Progenitor cell of endocrine pancreas (in vitro differentiated cells): Measurements from ENCODE around the gene ALMS1. TPM values are rescaled to one million over a fixed set of nuclear protein-coding genes. Genes with fewer than 3 reads are reported as not detected.
A peak's percentile ranks its signal among the peaks of the same experiment; 100 is the strongest.
"Not testable (repeated sequence)": the region's sequence is repeated elsewhere in the genome, so short reads cannot be mapped to it uniquely, and the experiment has no call there.

Experiments used
- DNase-seq: peaks from one replicate; pipeline ENCODE4 v3.0.0; 2021; ENCODE audit warnings: low spot score; ENCODE audit not compliant: unreplicated experiment
- H3K27ac Mint-ChIP-seq: 2 replicates; pipeline ENCODE4 v1.8.0; 2021; ENCODE audit warnings: mild to moderate bottlenecking, moderate library complexity, mixed read lengths
- H3K27me3 Mint-ChIP-seq: 2 replicates; pipeline ENCODE4 v1.8.0; 2021; ENCODE audit warnings: mixed read lengths
- H3K36me3 Mint-ChIP-seq: 2 replicates; pipeline ENCODE4 v1.8.0; 2022; ENCODE audit warnings: mixed read lengths; ENCODE audit not compliant: insufficient read depth
- H3K4me1 Mint-ChIP-seq: 2 replicates; pipeline ENCODE4 v1.8.0; 2021; ENCODE audit warnings: low read depth, mixed read lengths
- H3K4me3 Mint-ChIP-seq: 2 replicates; pipeline ENCODE4 v1.8.0; 2021; ENCODE audit warnings: low read depth, mild to moderate bottlenecking, moderate library complexity, mixed read lengths
- H3K9me3 Mint-ChIP-seq: 2 replicates; pipeline ENCODE4 v1.8.0; 2021; ENCODE audit warnings: low read depth, mixed read lengths
- total RNA-seq: library from RNA; stranded (reverse); gene quantifications from 2 replicates; pipeline ENCODE4 v1.2.1, GENCODE V29; 2021
- TF ChIP-seq, protein P1 (sequence below): fragments of 200-600 bp; sonication (generic); IDR thresholded peaks from one replicate; pipeline ENCODE4 v1.5.0; 2021; ENCODE audit warnings: antibody characterized with exemption, mild to moderate bottlenecking; ENCODE audit not compliant: unreplicated experiment

The ALMS1 gene
- total RNA-seq, 1 donor from 2014 or later, result 40.8 TPM

DNA sequence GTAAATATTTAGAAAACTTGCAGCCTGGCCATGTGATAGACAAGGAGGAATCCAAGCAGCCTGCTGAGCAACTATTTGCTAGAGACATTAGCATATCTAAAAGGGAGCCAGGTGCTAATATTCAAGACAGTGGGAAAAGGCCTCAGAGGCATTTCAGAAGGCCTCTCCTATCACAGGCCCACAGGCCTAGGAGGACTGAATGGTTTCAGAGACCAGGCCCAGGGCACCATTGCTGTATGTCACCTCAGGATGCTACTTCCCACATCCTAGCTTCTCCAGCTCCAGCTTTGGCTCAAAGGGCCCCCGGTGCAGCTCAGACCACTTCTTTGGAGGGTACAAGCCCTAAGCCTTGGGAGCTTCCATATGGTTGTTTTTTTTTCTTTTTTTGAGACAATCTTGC is 252.8 kb downstream of the ALMS1 start:
- DNase-seq, result no peak
- Mint-ChIP-seq H3K4me3 (no peak overlapping the region), H3K36me3 (no peaks in the 10 kb centered on the region), H3K9me3 (peaks cover 7% of the 10 kb centered on the region), H3K4me1 (peaks cover 15% of the 10 kb centered on the region), H3K27ac (no peak overlapping the region), H3K27me3 (no peaks in the 10 kb centered on the region)
- TF ChIP-seq, protein P1, sequence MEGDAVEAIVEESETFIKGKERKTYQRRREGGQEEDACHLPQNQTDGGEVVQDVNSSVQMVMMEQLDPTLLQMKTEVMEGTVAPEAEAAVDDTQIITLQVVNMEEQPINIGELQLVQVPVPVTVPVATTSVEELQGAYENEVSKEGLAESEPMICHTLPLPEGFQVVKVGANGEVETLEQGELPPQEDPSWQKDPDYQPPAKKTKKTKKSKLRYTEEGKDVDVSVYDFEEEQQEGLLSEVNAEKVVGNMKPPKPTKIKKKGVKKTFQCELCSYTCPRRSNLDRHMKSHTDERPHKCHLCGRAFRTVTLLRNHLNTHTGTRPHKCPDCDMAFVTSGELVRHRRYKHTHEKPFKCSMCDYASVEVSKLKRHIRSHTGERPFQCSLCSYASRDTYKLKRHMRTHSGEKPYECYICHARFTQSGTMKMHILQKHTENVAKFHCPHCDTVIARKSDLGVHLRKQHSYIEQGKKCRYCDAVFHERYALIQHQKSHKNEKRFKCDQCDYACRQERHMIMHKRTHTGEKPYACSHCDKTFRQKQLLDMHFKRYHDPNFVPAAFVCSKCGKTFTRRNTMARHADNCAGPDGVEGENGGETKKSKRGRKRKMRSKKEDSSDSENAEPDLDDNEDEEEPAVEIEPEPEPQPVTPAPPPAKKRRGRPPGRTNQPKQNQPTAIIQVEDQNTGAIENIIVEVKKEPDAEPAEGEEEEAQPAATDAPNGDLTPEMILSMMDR, result no peak

DNA sequence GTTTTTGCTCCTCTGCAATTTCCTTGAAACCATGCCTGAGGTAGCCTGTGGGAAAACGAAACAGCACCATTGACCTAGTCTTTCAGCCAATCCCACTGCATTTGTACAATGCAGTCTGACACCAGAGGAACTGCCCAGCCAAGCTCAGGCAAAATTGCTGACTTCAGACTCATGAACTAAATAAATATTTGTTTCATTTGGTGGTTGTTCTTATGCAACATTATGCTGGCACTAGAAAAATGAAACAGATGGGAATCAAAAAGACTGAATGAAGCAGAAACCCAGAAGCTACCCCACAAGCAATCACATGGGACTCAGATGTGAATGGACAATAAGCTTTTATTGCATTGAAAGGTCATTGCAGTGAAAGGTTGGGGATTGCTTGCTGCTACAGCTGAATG is 254.9 kb downstream of the ALMS1 start:
- peaks cover 3% of the 10 kb centered on the region for H3K27me3 Mint-ChIP-seq

DNA sequence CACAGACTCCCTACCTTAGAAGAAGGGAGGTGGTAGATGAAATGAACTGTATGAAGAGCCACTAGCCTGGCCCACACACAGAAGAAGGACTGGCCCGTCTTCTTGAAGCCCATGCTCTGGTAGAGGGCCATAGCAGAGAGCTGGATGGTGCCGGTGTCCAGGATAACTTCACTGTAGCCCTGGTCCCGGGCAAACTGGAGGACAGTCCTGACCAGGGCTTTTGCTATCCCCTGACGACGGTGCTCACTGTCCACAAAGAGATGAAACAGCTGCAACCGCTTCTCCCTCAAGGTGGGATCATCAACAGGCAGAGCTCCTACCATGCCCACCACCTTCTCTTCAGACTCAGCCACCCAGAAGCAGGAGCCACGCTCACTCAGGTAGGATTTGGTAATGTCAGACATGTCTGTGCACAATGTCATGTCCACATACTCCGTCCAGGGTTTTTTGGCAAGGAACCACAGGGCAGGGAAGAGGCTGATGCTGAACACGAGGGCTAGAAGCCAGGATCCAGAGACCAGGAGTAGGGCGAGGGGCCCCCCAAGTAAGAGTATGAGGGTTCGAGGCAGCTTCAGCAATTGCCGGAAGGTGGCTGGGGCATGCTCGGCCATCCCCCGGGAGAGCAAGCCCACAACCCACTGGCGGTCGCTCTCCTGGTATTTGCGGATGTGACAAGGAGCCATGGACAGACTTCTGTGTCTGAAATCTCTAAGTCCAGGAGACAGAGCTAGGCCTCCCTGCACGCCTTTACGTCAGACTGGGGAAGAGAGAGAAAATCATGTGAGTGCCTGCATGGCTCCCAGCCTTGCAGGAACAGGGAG is 255.5 kb downstream of the ALMS1 start:
- peaks cover 2% of the 10 kb centered on the region for H3K36me3 Mint-ChIP-seq
- no peak overlapping the region for H3K27ac Mint-ChIP-seq
- peaks cover 7% of the 10 kb centered on the region for H3K9me3 Mint-ChIP-seq
- H3K4me3 Mint-ChIP-seq, result no peak overlapping the region
- peaks cover 16% of the 10 kb centered on the region for H3K4me1 Mint-ChIP-seq
- peaks cover 3% of the 10 kb centered on the region for H3K27me3 Mint-ChIP-seq
- TF ChIP-seq, protein P1, result no peak
- no peak for DNase-seq

More for the DNA sequence above, 254.9 kb downstream of the ALMS1 start:
- no peak overlapping the region for H3K4me3 Mint-ChIP-seq
- TF ChIP-seq, protein P1, result no peak
- DNase-seq, result no peak
- H3K36me3 Mint-ChIP-seq, result peaks cover 2% of the 10 kb centered on the region
- peaks cover 7% of the 10 kb centered on the region for H3K9me3 Mint-ChIP-seq
- H3K4me1 Mint-ChIP-seq, result peaks cover 16% of the 10 kb centered on the region
- no peak overlapping the region for H3K27ac Mint-ChIP-seq

DNA sequence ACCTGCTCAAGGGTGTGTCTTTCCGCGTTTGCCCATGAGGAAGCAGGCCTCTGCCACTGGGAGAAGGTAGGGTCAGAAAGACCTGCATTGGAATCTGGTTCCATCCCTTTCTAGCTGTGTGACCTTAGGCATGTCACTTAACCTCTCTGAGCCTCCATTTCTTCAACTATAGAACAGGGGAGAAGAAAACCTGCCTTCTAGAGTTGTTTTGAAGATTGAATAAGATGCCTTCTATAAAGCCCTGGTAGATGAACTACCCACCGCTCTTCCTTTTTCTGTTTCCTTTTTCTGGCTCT is 256.1 kb downstream of the ALMS1 start:
- TF ChIP-seq, protein P1, result no peak
- Mint-ChIP-seq H3K27ac (peak overlapping the region; percentile 67), H3K4me3 (no peak overlapping the region), H3K27me3 (peaks cover 3% of the 10 kb centered on the region), H3K4me1 (peaks cover 16% of the 10 kb centered on the region), H3K9me3 (peaks cover 7% of the 10 kb centered on the region), H3K36me3 (peaks cover 2% of the 10 kb centered on the region)
- DNase-seq, result no peak

DNA sequence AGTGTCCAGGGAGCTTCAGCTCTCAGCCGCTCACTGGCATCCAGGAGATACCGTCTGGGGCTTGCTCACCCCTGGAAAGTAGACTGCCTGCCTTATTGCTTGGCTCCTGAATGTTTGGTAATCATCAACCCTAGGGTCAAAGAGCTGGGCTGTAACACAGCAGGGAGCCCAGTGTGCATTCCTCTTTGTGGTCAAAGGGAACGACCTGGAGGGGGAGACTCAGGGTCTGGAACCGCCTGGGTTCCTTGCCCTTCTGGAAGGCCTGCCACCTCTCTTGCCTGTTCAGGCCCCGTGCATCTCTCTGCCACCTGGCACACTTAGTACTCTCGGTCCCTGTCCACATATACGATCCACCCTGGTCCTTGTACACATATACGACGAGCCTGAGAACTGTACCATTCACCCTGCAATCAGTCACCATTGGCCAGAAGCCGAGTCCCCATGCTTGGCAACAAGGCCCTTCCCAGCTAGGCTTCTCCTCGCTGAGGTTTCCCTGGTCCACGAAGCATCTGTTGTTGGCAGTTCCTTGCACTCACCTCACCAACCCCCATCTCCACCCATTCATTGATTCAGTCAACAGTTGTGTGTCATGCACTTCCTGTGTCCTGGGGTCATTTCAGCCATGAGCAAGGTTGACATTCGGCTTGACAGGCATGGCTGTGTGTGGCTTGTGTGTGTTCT is 256.8 kb downstream of the ALMS1 start, which contains the start of gene NAT8:
NAT8 (minus strand) TSS at position 85 of the 681 bp plus-strand sequence. CDS start 794 bp downstream, outside the sequence.
- H3K27ac Mint-ChIP-seq, result peak within 1 kb of the TSS; percentile 67
- TF ChIP-seq, protein P1, result no peak
- DNase-seq, result no peak
- H3K4me1 Mint-ChIP-seq, result peaks cover 16% of the 10 kb centered on the region
- peaks cover 3% of the 10 kb centered on the region for H3K27me3 Mint-ChIP-seq
- peaks cover 7% of the 10 kb centered on the region for H3K9me3 Mint-ChIP-seq
- peaks cover 2% of the 10 kb centered on the region for H3K36me3 Mint-ChIP-seq
- no peak within 1 kb of the TSS for H3K4me3 Mint-ChIP-seq

DNA sequence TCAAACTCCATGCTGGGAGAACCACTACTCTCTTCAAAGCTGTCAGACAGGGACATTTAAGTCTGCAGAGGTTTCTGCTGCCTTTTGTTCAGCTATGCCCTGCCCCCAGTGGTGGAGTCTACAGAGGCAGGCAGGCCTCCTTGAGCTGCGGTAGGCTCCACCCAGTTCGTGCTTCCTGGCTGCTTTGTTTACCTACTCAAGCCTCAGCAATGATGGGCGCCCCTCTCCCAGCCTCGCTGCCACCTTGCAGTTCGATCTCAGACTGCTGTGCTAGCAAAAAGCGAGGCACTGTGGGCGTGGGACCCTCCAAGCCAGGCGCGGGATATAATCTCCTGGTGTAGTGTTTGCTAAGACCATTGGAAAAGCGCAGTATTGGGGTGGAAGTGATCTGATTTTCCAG is 262.1 kb downstream of the ALMS1 start:
- not testable (repeated sequence) for H3K4me3 Mint-ChIP-seq, DNase-seq, H3K36me3 Mint-ChIP-seq, H3K27me3 Mint-ChIP-seq, H3K9me3 Mint-ChIP-seq, H3K4me1 Mint-ChIP-seq, H3K27ac Mint-ChIP-seq
